SK-N-MC (cell line): ENCODE measurements around the gene PBX1.

Experiments used
- EZH2 ChIP-seq: fragments of 200-600 bp; sonication (generic); IDR thresholded peaks from one replicate; pipeline ENCODE4 v1.6.1; 2017; ENCODE audit warnings: antibody characterized with exemption
- FOXP2 ChIP-seq: optimal IDR thresholded peaks from 2 replicates; pipeline ENCODE3; 2011; ENCODE audit warnings: mild to moderate bottlenecking, moderate library complexity; ENCODE audit not compliant: insufficient read depth; ENCODE audit errors: extremely low read length, control extremely low read depth
- POLR2AphosphoS5 ChIP-seq: IDR thresholded peaks from 2 replicates; pipeline ENCODE4 v1.6.1; 2012; ENCODE audit warnings: mild to moderate bottlenecking, low read depth, low read length, borderline replicate concordance

- TF ChIP-seq POLR2AphosphoS5 (no peak), EZH2 (no peak), FOXP2 (no peak)
Observed at GRCh38 chr1:164534863-164535610, 23.9 kb upstream of the PBX1 start.
